ENCODE results near the gene TMEM132C. TPM values are rescaled to one million over a fixed set of nuclear protein-coding genes. Genes with fewer than 3 reads are reported as not detected.

Gene TMEM132C
- total and polyA plus RNA-seq, 4 donors, result 0.05 to 0.08 (median 0.05) TPM; not detected in 1

DNA sequence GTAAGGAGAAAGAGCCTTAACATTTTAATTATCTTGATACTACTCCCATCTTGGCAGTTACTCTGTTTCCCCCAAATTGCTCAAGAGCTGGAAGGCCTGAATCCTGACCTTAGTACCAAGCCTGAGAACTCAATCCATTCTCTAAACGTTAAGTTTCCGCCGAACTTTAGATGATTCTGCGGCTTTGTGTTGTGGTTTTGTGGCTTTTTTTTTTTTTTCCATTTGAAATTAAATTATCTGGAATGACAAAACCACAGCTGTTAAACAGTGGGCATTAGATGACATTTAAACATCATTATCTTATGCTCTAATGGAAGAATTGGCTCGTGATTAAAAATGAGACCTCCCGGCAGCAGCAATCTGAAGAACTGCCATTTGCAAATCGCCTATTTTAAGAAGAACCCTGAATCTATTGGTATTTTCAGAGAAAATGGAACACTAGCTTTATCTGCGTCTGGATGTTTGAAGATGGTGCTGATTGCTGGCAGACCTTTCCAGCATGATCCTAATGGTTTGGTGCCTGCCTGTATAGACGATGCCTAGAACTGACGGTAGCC is 38.4 kb downstream of the TMEM132C start:
- Histone ChIP-seq H3K27me3 (ENCODE audit: control insufficient read depth in 4 of 4, insufficient read depth in 4 of 4, low read length in 3 of 4) (peaks cover 0 to 8% (median 1%) of the 10 kb centered on the region in 4 donors), H3K9ac (ENCODE audit: low read depth in 1 of 2, low read length in 2 of 2) (no peak overlapping the region), H3K9me3 (ENCODE audit: control insufficient read depth in 4 of 4, low read length in 3 of 4) (no peaks in the 10 kb centered on the region), H3K36me3 (ENCODE audit: control insufficient read depth in 4 of 4, insufficient read depth in 3 of 4, low read depth in 1 of 4, low read length in 3 of 4) (no peaks in the 10 kb centered on the region), H3K4me1 (ENCODE audit: control insufficient read depth in 4 of 4, insufficient read depth in 4 of 4, low read length in 3 of 4) (no peaks in the 10 kb centered on the region), H3K4me3 (ENCODE audit: low read depth in 1 of 3, low read length in 3 of 3) (no peak overlapping the region), H3K27ac (ENCODE audit: low read depth in 1 of 2, low read length in 2 of 2) (no peak overlapping the region)
- no peak for TF ChIP-seq JUND (IDR thresholded peaks at IDR 0.05)
- no peak for TF ChIP-seq EGR1 (IDR thresholded peaks at IDR 0.05; ENCODE audit: low read depth in 2 of 2)
- TF ChIP-seq NR2F2 (IDR thresholded peaks at IDR 0.05), result no peak
- no peak for TF ChIP-seq FOXA2 (IDR thresholded peaks at IDR 0.05)
- TF ChIP-seq, protein P1, sequence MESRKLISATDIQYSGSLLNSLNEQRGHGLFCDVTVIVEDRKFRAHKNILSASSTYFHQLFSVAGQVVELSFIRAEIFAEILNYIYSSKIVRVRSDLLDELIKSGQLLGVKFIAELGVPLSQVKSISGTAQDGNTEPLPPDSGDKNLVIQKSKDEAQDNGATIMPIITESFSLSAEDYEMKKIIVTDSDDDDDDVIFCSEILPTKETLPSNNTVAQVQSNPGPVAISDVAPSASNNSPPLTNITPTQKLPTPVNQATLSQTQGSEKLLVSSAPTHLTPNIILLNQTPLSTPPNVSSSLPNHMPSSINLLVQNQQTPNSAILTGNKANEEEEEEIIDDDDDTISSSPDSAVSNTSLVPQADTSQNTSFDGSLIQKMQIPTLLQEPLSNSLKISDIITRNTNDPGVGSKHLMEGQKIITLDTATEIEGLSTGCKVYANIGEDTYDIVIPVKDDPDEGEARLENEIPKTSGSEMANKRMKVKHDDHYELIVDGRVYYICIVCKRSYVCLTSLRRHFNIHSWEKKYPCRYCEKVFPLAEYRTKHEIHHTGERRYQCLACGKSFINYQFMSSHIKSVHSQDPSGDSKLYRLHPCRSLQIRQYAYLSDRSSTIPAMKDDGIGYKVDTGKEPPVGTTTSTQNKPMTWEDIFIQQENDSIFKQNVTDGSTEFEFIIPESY (IDR thresholded peaks at IDR 0.05), result no peak
- TF ChIP-seq, protein P2, sequence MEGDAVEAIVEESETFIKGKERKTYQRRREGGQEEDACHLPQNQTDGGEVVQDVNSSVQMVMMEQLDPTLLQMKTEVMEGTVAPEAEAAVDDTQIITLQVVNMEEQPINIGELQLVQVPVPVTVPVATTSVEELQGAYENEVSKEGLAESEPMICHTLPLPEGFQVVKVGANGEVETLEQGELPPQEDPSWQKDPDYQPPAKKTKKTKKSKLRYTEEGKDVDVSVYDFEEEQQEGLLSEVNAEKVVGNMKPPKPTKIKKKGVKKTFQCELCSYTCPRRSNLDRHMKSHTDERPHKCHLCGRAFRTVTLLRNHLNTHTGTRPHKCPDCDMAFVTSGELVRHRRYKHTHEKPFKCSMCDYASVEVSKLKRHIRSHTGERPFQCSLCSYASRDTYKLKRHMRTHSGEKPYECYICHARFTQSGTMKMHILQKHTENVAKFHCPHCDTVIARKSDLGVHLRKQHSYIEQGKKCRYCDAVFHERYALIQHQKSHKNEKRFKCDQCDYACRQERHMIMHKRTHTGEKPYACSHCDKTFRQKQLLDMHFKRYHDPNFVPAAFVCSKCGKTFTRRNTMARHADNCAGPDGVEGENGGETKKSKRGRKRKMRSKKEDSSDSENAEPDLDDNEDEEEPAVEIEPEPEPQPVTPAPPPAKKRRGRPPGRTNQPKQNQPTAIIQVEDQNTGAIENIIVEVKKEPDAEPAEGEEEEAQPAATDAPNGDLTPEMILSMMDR (IDR thresholded peaks at IDR 0.05; ENCODE audit: low read depth, low read length, missing input control), result no peak
- no peak for TF ChIP-seq YY1 (IDR thresholded peaks at IDR 0.05)
- TF ChIP-seq, protein P3, sequence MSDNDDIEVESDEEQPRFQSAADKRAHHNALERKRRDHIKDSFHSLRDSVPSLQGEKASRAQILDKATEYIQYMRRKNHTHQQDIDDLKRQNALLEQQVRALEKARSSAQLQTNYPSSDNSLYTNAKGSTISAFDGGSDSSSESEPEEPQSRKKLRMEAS (IDR thresholded peaks at IDR 0.05), result no peak
- no peak for TF ChIP-seq SP1 (IDR thresholded peaks at IDR 0.05)
- TF ChIP-seq HNF4G (IDR thresholded peaks at IDR 0.05), result no peak
- TF ChIP-seq GABPA (IDR thresholded peaks at IDR 0.05 in 1 of 2, conservative IDR thresholded peaks at IDR 0.05 in 1 of 2), result no peak
- TF ChIP-seq HNF4A (conservative IDR thresholded peaks at IDR 0.05), result no peak
- TF ChIP-seq, protein P4, sequence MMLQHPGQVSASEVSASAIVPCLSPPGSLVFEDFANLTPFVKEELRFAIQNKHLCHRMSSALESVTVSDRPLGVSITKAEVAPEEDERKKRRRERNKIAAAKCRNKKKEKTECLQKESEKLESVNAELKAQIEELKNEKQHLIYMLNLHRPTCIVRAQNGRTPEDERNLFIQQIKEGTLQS (IDR thresholded peaks at IDR 0.05), result no peak
- TF ChIP-seq FOXA1 (IDR thresholded peaks at IDR 0.05), result no peak
- TF ChIP-seq RAD21 (IDR thresholded peaks at IDR 0.05), result no peak
- no peak for TF ChIP-seq RXRA (IDR thresholded peaks at IDR 0.05)
- DNase-seq (ENCODE audit: low spot score), result no peak
- WGBS, result 78% methylated on average over 10 of the region's 10 CpGs

DNA sequence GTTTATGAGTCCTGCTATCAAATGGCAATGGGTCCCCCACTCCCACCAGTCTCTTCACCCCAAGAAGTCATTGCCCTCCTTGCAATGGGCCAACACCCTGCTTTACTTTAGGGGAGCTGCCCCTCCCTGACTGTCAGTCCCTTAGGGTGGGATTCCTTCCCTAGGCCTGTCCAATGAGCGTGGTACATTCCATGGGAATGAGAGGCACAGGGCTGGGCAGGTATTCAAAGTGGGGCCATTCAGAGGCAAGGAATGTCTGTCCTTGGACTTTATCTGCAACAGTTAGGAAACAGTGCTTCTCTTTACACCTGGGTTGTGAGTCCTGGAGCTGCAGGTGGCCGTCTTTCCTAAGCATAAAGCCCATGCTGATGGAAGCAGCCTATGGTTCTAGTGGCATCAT is 40.8 kb downstream of the TMEM132C start:
- H3K36me3 ChIP-seq (ENCODE audit: control insufficient read depth in 4 of 4, insufficient read depth in 3 of 4, low read depth in 1 of 4, low read length in 3 of 4), result no peaks in the 10 kb centered on the region
- H3K27me3 ChIP-seq (ENCODE audit: control insufficient read depth in 4 of 4, insufficient read depth in 4 of 4, low read length in 3 of 4), result peaks cover 0 to 8% (median 2%) of the 10 kb centered on the region in 4 donors
- H3K9me3 ChIP-seq (ENCODE audit: control insufficient read depth in 4 of 4, low read length in 3 of 4), result no peaks in the 10 kb centered on the region
- no peak overlapping the region for H3K4me3 ChIP-seq (ENCODE audit: low read depth in 1 of 3, low read length in 3 of 3)
- TF ChIP-seq, protein P2 (IDR thresholded peaks at IDR 0.05; ENCODE audit: low read depth, low read length, missing input control), result no peak
- TF ChIP-seq SP1 (IDR thresholded peaks at IDR 0.05) (no peak), FOXA2 (IDR thresholded peaks at IDR 0.05) (no peak), GABPA (IDR thresholded peaks at IDR 0.05 in 1 of 2, conservative IDR thresholded peaks at IDR 0.05 in 1 of 2) (no peak), EGR1 (IDR thresholded peaks at IDR 0.05; ENCODE audit: low read depth in 2 of 2) (no peak), JUND (IDR thresholded peaks at IDR 0.05) (no peak), HNF4G (IDR thresholded peaks at IDR 0.05) (no peak), TAF1 (conservative IDR thresholded peaks at IDR 0.05) (no peak)
- TF ChIP-seq, protein P1 (IDR thresholded peaks at IDR 0.05), result no peak
- TF ChIP-seq, protein P4 (IDR thresholded peaks at IDR 0.05), result no peak
- peaks cover 0 to 1% (median 0%) of the 10 kb centered on the region in 4 donors for H3K4me1 ChIP-seq (ENCODE audit: control insufficient read depth in 4 of 4, insufficient read depth in 4 of 4, low read length in 3 of 4)
- no peak overlapping the region for H3K9ac ChIP-seq (ENCODE audit: low read depth in 1 of 2, low read length in 2 of 2)
- H3K27ac ChIP-seq (ENCODE audit: low read depth in 1 of 2, low read length in 2 of 2), result no peak overlapping the region
- WGBS, result 56% methylated on average over 2 of the region's 2 CpGs
- DNase-seq (ENCODE audit: low spot score), result no peak

Data from liver (tissue), 9 donors.